Stimulated activated CD4-positive, alpha-beta T cell treated with anti-CD3 and anti-CD28 coated beads, Interleukin-12 subunit alpha, Interleukin-12 subunit beta, amount 100 ng/mL, for 24 hours (primary cell): ENCODE measurements around the gene OCSTAMP.
A peak's percentile ranks its signal among the peaks of the same experiment; 100 is the strongest.

Experiments
- DNase-seq, 2 experiments: peaks; one replicate each; pipeline ENCODE4 v3.0.0-alpha.2; 2020; ENCODE audit warnings: low read depth in 2 of 2

OCSTAMP gene

DNA sequence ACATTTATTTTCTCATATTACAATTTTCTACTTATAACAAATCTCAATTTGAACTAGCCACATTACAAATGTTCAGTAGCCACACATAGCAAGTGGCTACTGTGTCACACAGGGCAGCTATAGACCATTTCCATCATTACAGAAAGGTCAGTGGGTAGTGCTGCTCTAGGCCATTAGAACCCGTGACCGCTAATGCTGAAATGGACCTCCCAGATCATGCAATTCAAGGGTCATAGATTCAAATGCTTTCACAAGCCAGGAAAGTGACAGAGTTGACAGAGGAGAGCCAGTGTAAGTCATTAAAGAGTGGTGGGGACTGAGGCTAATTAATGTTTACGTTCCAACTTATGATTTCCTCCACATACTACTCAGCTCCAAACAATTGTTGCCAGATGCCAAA, 3.5 kb upstream of the OCSTAMP start:
- DNase-seq: no peak

DNA sequence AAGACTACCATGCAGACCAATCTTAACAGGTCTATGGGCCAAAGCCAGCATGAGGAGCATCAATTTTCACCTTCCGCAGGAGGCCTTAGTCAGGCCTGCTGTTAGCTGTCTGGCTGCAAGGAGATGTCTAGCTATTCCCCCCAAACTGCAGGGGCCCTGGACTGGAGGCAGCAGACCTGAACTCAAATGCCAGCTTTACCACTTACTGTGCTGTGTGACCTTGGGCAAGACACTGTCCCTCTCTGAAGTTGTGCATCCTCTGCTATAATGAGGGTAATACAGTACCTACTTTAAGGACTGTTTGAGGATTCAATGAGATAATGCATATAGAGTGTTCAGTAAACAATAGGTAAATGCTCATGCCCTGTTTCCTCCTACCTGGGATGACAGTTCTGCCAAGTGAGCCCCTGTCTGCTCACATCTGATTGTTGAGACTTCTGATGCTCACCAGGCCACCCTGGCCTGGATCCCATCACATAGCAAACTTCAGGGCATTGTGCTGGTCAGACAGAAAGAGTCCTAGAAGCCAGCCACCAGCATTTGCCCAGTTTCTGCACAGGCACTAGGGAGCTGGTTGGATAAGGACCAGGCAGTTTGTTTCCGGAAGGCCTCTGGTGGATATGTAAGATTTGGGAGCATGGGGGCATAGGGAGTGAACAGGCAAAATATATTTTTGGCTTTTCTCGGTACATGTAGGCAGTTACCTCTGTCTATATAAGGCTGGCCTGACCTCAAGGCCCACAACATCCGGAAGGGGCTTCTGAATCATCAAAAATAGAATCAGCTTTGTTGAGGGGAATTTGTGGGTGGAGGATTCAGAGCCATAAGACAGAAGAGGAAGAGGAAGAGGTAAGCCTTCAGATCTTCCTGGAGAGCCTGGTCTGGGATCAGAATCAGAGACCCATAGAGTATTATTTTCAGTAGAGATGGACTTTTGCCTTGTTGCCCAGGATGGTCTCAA, 2.3 kb upstream of the OCSTAMP start:
- DNase-seq: peak in 1 of 2 experiments; percentile 37

DNA sequence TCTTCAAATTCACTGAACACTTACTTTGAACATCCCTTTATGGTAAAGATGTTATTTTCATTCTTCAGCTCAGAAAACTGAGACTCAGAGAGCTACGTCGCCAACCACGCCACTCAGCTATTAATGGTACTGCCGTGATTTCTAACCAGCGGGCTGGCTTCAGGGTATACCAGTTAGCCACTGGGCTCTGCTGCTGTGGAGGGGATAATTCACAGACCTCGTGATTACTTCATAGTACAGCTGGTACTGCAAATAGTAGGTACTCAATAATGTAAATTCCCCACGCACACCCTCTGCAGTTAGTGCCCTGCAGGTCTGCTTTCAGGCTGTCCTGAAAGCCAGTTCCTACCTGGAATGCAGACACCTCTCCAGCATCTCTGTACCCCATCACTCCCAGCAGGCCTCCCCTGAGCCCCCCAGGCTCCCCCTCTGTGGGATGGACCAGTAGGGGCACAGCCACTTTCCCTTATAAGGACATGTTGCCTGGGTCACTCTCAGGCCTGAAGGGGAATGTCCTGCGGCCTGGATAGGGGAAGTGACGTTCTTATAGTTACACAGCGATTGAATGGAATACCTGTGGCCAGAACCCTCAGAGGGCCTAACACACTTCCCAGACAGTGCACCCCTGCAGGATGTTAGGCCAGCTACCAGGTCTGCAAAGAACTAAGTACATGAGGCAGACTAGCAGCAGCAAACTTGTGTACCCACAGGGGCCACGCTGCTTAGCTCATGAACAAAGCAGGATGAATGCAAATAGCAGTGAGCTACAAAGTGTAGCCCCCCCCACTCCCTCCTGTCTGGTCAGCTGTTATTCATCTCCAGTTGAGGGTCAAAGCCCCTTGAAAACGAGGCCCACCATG, 1.3 kb upstream of the OCSTAMP start:
- no peak for DNase-seq

DNA sequence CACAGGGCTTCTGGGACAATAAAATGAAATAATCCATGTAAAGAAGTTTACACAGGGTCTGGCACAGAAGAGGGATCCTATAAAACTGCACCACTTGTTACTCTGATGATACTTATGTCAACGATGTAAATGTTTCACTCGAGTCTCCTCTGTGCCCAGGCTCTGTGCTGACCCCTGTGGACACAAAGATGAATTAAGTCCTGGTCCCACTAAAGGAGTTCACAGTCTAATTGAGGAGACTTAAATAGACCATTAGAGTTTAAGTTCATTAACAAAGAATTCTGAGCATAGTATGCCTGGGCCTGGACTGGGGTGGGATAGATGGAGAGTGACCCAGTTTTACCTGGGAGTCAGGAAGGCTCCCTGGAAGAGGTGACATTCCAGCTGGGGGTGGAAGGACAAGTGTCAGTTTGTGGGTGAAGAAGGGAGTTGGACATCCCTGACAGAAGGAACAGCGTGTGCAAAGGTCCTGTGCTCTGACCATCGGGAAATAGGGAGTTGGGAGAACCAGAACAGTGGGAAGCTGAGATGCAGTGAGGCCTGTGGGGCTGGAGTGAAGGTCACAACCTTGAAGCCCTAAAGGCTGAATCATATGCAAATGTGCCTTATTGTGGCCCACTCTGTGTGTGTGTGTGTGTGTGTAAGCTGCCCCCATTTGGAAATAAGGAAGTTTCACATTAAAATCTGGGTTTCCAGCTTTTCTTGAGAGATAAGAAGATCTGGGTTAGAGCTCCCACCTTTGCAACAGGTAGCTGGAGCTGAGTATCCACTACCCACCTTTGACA, 1.1 kb downstream of the OCSTAMP start:
- no peak for DNase-seq

DNA sequence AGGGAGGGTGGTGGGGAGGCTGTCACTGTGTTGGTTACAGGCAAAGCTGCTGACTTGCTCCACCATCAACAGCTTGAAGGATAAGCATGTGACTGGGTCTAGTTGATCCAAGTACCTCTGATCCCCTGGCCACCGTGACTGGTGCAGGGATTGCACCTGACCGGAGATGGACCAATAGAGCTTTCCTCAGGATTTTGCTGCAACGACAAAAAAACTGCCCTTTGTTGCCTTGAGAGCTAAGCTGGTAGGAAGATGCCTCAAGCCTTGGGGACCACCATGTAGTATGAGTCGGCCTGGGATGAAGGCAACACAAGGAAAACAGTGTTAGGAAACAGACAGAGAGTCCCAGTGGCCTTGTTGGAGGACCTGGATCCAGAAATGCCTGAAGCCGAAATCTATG, 1.8 kb downstream of the OCSTAMP start:
- DNase-seq: no peak

DNA sequence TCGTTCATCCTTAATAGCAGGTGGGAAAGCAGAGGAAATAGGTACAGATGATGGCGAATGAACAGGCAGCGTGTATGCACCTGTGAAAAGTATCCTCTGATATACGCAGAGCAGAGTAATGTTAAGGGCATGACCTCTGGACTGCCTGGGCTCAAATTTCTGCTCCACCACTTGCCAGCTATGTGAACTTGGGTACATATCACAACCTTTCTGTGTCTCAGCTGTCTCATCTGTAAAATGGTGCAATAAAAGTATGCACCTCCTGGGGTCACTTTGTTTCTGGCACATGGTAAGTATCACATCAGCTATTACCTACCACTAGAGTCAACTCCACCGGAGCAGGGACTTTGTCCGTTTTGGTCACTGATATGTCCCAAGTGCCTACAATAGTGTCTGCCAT, 2.5 kb downstream of the OCSTAMP start:
- DNase-seq: no peak

DNA sequence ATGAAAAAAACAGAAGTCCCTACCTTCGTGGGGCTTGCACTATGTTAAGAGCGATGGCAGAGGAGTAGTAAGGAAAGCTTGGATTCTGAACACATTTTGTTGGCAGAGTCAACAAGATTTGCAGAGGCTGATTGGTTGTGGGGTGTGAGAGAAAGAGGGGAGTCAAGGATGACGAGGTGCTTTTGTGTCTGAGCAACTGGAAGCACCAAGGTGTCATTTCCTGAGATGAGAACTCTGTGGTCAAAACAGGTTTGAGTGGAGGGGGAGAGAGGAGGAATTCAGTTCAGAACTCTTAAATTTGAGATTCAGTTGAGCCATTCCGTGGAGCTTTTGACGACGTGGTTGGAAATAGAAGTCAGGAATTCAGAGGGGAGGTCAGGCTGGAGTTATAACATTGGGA, 3.5 kb downstream of the OCSTAMP start:
- no peak for DNase-seq

DNA sequence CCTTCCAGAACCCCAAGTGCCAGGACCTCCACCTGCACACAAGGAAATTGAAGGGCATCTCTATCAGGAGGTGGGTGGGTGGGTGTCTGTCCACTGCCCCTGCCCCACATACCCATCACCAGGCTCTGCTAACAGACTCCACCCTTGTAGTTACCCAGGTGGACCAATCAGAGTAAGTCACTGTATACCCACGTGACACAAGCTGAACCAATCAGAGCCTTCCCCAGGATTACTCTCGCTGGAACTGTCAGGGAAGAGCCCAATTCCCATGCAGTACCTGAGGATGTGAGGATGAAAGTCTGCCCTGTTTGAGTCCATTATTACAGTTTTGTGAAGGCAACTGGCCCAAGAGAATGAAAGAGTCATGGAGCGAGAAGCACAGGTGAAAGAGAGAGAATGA, 4.2 kb downstream of the OCSTAMP start:
- no peak for DNase-seq

DNA sequence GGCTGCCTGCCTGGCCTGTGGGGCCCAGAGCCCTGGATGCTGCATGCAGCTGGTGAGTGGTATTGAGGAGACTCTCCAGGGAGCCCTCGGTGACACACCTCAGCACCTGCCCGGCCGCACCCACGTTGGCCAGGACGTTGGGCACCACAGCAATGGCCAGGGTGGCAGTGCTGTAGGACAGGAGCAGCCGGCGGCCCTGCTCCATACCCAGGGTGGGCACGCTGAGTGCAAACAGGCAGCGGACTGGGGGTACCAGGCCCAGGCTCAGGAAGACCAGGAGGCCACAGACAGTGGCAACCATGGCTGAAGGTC, 4.7 kb downstream of the OCSTAMP start:
- DNase-seq: no peak

DNA sequence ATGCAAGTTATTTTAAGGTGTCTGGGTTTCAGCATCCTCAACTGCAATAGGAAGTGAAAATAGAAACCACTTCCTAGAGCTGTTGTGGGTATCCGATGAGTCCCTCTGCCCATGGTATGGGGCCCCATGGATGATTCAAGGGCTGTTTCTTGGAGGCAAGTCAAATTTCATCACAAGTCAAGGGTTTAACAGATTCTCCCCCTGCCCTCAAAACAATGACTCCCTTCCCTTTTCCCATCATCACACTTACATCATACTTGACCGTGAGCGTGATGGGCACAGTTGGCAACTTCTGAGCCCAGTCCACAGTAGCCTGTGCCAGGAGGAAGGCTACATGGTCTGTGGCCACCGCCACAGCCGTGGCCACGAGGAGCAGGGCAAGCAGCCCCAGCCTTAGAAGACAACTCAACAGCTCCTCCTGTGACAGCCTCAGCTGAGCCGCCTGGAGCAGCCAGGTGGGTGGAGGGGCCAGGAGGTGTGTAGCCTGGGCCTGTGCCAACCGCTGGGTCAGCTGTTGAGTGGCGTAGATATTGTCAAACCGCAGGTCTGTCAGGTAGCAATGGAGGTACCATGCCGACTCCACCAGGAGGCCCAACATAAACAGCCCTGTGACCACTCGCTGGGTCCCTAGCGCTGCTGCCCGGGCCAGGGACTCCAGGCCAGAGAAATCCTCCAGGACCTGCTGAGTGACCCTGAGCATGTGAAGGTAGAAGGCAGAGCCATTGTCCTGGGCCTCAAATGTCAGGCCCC, 5.2 kb downstream of the OCSTAMP start:
- peak in 1 of 2 experiments; percentile 22 for DNase-seq

DNA sequence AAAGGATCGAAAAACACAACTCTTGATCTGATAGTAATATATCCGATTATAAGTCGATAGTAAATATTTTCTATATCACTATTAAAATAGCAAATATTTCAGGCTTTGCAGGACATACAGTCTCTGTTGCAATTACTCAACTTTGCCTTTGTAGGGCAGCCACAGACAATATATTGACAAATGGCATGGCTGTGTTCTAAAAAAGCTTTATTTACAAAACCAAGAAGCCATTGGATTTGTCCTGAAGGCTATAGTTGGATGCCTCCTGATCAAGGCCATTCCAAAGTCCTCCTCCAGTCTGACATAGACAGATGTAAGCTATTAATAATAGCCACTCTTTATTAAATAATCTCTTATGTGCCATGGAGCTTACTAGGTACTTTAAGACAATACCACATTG, 5.9 kb downstream of the OCSTAMP start:
- DNase-seq: no peak

DNA sequence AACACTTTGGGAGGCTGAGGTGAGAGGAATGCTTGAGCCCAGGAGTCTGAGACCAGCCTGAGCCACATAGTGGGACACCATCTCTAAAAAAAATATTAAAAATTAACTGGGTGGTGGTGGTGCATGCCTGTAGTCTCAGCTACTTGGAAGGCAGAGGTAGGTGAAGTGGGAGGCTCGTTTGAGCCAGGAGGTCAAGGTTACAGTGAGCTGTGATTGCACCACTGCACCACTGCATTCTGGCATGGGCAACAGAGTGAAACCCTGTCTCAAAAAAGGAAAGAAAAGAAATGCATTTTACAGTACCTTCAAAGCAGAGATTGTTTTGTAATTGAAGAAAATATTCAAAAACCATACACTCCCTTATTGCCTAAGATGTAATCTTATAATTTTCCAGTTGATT, 6.5 kb downstream of the OCSTAMP start:
- no peak for DNase-seq

DNA sequence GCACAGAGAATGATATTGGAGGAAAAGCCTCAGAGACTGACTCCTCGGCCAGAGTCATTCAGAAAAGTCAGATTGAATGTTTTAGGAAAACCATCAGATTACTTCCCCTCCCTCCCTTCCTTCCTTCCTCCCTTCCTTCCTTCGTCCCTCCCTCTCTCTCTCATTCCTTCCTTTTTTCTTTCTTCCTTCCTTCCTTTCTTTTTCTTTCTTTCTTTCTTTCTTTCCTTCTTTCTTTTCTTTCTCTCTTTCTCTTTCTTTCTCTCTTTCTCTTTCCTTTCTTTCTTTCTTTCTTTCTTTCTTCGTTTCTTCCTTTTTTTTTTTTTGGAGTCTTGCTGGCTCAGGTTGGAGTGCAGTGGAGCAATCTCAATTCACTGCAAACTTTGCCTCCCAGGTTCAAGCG, 7.4 kb downstream of the OCSTAMP start:
- no peak for DNase-seq

DNA sequence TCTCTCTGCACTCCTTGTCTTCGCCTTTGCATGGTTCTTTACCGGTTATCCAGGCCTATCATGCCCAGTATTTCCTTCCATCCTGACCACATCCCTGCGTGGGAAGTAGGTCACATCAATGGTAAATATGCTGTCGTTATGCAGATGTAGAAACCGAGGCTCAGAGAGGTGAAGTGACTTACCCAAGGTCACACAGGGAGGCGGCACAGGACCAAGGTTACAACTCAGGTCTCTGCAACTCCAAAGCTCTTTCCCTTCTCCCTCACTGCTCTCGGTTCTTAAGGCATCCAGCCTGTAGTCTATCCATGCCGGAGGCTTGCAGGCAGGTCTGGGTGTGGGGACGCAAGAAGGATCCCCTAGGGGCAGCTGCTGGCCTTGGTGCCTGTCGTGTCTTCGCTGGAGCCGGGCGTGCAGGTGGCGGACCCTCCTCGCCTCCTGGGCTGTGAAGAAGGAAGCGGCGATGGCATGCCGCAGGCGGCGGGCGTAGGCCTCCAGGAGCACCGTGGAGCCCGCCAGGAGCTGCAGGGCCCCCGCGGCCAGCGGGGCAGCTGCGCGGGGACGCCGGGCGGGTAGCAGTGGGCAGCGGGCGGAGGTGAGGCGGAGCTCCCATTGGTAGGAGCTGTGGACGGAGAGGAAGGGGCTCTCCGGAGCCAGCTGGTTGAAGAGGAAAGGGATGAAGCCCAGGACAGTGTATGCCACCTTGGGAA, 9.1 kb downstream of the OCSTAMP start:
- DNase-seq: no peak

DNA sequence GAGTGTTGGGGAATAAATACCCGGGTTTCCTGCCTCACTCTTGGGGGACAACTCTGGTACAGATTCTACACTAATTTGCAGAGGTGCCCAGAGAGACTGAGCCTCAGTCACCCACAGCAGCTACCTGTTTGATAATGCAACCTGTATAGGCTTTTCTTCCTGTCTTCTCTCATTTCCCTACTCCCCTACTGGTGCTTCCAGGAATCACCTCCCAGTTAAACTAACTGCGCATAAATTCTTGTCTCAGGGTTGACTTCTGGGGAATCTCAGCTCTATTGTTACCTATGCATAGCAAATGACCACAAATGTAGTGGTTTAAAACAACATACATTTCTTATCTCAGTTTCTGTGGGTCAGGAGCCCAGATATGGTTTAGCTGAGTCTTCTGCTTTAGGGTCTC, 11.3 kb downstream of the OCSTAMP start:
- DNase-seq: no peak

DNA sequence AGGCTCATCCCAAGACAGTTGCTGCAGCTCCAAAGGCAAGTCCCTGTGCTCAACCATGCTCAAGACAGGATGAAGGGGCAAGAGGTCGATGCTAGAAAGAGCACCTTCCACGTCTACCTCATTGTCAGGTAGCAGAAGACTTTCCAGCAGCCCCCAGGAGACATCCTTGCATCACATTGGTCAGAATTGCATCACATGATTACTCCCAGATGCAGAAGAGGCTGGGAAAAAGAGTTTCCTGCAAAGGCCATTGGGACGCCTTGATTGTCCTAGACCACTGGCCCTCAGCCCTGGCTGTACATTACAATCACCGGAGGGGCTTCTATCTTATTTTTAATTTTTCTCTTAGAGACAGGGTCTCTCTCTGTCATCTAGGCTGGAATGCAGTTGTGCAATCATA, 19.8 kb downstream of the OCSTAMP start:
- no peak for DNase-seq

DNA sequence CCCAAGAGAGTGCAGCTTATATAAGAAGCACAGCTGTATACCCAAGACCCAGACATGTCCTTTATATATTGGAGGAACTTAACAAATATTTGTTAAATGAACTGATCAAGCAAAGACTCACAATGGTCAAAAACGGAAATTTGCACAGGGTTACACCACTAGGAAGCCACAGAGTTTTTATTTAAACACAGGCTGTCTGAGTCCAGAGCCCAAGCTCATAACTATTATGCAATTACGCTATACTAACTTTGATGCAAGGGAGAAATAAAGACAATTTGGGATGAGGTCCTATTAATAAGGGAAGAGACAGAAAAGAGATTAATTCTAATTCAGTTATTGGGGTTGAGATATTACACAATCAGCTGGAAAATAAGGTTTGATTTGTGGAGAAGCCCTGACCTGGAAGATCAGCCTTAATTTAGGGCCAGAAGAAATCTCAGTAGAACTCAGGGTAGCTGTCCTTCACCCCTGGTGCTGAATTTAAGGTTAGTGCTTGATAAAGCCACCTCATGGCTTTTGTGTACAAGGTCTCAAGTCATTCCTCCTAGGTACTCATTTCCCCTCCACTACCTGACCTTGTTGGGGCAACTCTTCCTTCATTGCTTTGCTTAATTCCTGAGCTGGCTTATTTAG, 26.6 kb downstream of the OCSTAMP start:
- no peak for DNase-seq

DNA sequence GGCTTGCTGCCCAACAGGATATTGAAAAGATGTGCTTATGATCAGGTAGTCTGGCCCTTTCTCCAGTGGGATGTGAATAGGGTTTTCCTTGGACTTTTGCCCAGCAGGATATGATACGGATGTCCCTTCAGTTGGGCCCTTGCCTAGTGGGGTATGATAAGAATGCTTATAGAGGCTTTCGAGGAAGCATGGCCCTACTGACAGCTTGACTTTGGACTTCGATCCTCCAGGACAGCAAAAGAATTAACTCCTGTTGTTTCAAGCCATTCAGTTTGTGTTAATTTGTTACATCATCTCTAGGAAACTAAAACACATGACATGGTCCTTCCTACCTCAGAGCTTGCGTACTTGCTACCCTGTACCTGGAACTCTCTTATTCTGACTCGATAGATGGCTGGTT, 27.3 kb downstream of the OCSTAMP start:
- DNase-seq: no peak

DNA sequence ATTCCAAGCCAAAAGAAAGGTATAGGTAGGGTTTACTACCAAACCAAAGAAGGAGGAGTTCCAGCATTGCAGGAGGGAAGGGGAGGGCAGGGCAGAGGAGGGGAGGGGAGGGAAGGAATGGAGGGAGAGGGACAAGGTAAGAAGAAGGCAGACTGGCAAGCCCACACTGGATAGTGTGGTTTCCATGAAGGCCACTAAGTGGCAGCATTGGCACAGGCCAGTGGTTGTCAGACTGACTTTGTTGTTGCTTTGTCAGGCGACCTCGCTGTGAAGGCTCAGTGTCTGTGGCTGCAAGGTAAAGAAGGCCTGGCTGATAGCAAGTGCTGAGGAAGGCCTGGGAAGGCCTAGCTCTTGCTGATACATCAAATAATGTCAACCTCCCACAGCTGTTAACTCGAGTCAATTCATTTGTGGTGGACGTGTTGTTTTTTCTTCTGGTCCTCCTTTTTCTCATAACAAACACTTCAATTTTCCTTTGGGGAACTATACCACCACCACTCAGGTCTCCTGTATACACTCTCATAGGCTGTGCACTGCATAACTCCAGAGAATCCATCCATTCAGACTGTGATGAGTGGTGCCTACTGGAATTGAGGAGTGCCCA, 29.4 kb downstream of the OCSTAMP start:
- DNase-seq: peak in 1 of 2 experiments; percentile 35

DNA sequence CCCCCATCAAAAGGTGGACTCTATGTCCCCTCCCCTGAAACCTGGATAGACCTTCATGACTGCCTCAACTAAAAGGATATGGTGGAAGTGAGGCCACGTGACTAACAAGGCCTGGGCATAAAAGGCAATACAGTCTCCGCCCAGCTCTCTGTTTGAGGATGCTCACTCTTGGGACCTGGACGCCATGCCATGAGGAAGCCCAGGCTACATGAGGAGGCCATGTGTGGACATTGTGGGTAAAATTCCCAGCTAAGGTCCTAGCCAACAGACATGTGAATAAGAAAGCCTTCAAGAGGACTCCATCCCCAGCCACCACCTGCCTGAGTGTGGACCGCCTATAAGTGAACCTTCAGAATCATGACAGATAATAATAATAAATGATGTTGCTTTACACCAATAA, 29.9 kb downstream of the OCSTAMP start:
- no peak for DNase-seq
